NB4 (cell line): ENCODE results near the gene DRG2.

ENCODE experiments used
- DNase-seq: peaks from one replicate; pipeline ENCODE4 v3.0.0; 2010; ENCODE audit warnings: low read depth
- H3K4me3 ChIP-seq: one replicate; pipeline ENCODE4 v1.5.1; 2011; ENCODE audit warnings: mild to moderate bottlenecking, low read depth, low read length, moderate library complexity
- CTCF ChIP-seq: IDR thresholded peaks from one replicate; pipeline ENCODE4 v1.5.1; 2012; ENCODE audit warnings: low read depth, low read length
- MYC ChIP-seq: IDR thresholded peaks from 2 replicates; pipeline ENCODE4 v1.6.1; 2011; ENCODE audit warnings: low read depth, low read length
- POLR2A ChIP-seq: IDR thresholded peaks from 2 replicates; pipeline ENCODE4 v1.6.1; 2011; ENCODE audit warnings: mild to moderate bottlenecking; ENCODE audit not compliant: insufficient read length; ENCODE audit errors: extremely low read depth
- TF ChIP-seq, protein P1 (sequence below): IDR thresholded peaks from 2 replicates; pipeline ENCODE4 v1.6.1; 2011; ENCODE audit warnings: low read depth, low read length

DRG2 gene

DNA sequence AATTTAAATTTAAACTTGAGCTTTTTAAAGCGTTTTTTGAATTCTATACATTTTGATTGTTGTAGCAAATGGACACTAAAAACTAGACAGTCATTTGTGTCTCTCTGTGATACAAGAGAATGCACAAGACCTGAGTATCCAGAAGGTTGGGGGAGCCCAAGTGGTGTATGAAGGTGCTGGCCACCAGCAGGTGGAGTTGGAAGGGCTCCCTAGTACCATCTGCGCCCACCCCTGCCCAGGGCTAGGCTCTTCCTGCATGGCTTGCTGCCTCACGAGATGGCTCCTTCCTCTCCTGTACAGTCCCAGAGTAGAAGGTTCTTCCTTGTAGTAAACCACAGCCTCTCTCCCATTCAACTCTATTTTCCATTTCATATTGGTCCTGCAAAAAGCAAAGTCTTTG lies 31.5 kb upstream of the DRG2 start:
- H3K4me3 ChIP-seq, result no peak overlapping the region
- no peak for DNase-seq
- TF ChIP-seq MYC (no peak), CTCF (no peak), POLR2A (no peak)
- TF ChIP-seq, protein P1, sequence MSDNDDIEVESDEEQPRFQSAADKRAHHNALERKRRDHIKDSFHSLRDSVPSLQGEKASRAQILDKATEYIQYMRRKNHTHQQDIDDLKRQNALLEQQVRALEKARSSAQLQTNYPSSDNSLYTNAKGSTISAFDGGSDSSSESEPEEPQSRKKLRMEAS, result no peak

GRCh38 chr17:18059283-18059682 lies 28.5 kb upstream of the DRG2 start:
- no peak overlapping the region for H3K4me3 ChIP-seq
- no peak for TF ChIP-seq POLR2A
- TF ChIP-seq CTCF, result no peak
- TF ChIP-seq, protein P1, result no peak
- TF ChIP-seq MYC, result no peak
- DNase-seq, result no peak

- H3K4me3 ChIP-seq, result no peak overlapping the region
- TF ChIP-seq, protein P1, result no peak
- TF ChIP-seq POLR2A (no peak), CTCF (no peak), MYC (no peak)
- DNase-seq, result peak; percentile 53
These were observed 23.7 kb upstream of the DRG2 start for GRCh38 chr17:18064053-18064452.

- no peak for DNase-seq
- H3K4me3 ChIP-seq, result no peak overlapping the region
- no peak for TF ChIP-seq POLR2A
- TF ChIP-seq, protein P1, result no peak
- TF ChIP-seq CTCF, result no peak
- TF ChIP-seq MYC, result no peak
These were observed 22.2 kb upstream of the DRG2 start for GRCh38 chr17:18065546-18065945.

DNA sequence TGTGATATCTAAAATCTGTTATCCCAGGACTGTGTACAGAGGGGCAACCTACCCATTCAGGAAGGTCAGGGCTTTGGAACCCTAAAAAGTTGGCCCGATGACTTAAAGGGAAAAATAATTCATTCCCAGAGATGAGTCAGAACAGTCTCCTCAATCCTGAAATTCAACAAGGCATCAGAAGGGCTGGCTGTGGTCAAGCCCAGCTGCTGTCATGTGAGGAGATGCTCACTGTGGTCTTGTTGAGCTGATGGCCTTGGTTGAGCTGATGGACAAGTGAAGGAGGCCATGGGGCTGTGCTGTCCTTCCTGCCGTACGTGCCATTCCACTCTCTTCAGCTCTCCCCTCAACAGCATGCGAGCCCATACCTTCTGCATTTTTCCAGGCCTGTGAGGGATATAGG lies 20.9 kb upstream of the DRG2 start:
- no peak for TF ChIP-seq POLR2A
- DNase-seq, result no peak
- H3K4me3 ChIP-seq, result no peak overlapping the region

DNA sequence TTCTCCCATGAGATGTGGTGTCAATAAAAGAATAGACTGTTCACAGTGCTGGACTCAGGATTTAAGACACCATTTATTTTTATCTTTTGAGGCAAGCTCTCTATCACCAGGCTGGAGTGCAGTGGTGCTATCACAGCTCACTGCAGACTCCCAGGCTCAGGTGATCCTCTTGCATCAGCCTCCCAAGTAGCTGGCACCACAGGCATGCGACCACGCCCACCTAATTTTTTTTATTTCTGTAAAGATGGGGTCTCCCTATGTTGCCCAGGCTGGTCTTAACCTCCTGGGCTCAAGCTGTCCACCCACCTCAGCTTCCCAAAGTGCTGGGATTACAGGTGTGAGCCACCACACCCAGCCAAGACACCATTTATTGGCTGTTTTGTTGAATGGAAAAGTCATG lies 18.6 kb upstream of the DRG2 start:
- DNase-seq, result no peak
- no peak for TF ChIP-seq MYC
- TF ChIP-seq, protein P1, result no peak
- no peak for TF ChIP-seq CTCF
- TF ChIP-seq POLR2A, result no peak
- no peak overlapping the region for H3K4me3 ChIP-seq
